ENCODE data around the gene CEP83. TPM values are rescaled to one million over a fixed set of nuclear protein-coding genes. Genes with fewer than 3 reads are reported as not detected.

CEP83 gene
- total and polyA plus RNA-seq, 2 donors (not counting 1 experiment from before 2014, with no cell fraction given), result 4.0 to 24.8 TPM

DNA sequence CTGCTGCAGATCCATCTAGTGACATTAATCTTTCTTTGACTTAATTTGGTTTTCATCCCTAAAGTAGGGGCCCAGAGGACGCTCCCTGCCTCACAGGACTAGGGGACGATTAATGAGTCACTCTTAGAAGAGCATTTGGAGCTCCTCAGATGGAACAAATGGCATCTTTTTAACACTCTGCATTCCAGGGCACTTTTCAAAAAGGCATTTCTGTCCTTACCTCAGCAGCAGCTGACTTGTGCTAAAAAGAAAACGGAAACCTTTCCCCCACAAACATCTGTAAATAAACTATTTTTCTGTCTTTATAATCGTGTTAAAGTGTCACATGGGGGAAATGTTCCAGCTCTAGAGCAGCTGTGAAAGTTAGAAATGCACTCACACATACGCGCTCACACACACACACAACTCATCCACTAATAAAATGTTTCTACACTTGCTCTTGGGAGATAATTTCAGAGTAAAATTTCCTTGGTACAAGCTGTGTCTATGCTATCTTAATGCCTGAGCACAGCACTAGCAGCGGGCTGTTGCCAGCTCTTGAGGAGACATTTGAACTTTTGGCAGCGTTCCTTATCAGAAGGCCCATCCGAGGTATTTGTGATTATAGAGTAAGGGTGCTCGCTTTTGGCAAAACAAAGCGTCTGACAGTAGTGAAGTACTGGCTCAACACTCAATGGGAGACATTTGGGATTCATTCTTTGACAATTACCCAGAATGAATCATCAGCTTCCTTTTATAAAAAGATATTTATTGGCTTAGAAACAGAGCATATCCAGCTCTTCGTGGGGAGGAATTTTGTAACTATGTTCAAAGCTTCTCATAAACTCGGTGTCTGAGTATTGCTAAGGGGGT lies 170.0 kb downstream of the CEP83 start:
- peaks cover 11% of the 10 kb centered on the region for H3K4me1 Mint-ChIP-seq
- DNase-seq (no peak), ATAC-seq (ENCODE audit: low read depth) (no peak)
- WGBS (ENCODE audit: insufficient coverage), result 98% methylated on average over 5 of the region's 13 CpGs
- Histone ChIP-seq H3K9ac (ENCODE audit: low read length) (no peak overlapping the region), H3K4me2 (replicated peaks; ENCODE audit: low read depth, low read length, poor library complexity, severe bottlenecking) (no peak overlapping the region), H3K4me1 (ENCODE audit: control insufficient read depth in 2 of 2, insufficient read depth in 2 of 2, low read length in 2 of 2) (peaks cover 3 to 11% of the 10 kb centered on the region in 2 donors), H3K36me3 (replicated peaks in 1 of 2; ENCODE audit: control extremely low read depth in 1 of 2, control insufficient read depth in 1 of 2, extremely low read depth in 1 of 2, insufficient read depth in 2 of 2, low read length in 1 of 2) (peaks cover 1 to 41% of the 10 kb centered on the region in 2 experiments), H2AFZ (ENCODE audit: insufficient read depth, low read depth, low read length, poor library complexity, severe bottlenecking) (no peak overlapping the region), H3K27me3 (replicated peaks in 1 of 4; ENCODE audit: control extremely low read depth in 1 of 4, control insufficient read depth in 3 of 4, insufficient read depth in 4 of 4, low read length in 3 of 4) (no peaks in the 10 kb centered on the region), H3K27ac (ENCODE audit: low read length in 2 of 2) (peak overlapping the region in 1 of 2 donors; percentile 51), H3K79me2 (ENCODE audit: control insufficient read depth, insufficient read depth, low read length) (peaks cover 3% of the 10 kb centered on the region), H4K20me1 (ENCODE audit: control insufficient read depth, insufficient read depth, low read length, poor library complexity, severe bottlenecking) (no peaks in the 10 kb centered on the region), H3K4me3 (ENCODE audit: control extremely low read depth in 1 of 5, extremely low read depth in 1 of 5, insufficient read depth in 1 of 5, low read depth in 2 of 5, low read length in 4 of 5) (no peak overlapping the region), H3K9me3 (ENCODE audit: control extremely low read depth in 1 of 3, control insufficient read depth in 2 of 3, insufficient read depth in 1 of 3, low read length in 2 of 3) (no peaks in the 10 kb centered on the region)
- no peaks in the 10 kb centered on the region for H3K9me3 Mint-ChIP-seq (ENCODE audit: insufficient read depth)
- TF ChIP-seq EZH2 (IDR thresholded peaks at IDR 0.05; ENCODE audit: borderline replicate concordance, insufficient read depth, low read depth, low read length, poor library complexity, severe bottlenecking), result no peak
- TF ChIP-seq, protein P1, sequence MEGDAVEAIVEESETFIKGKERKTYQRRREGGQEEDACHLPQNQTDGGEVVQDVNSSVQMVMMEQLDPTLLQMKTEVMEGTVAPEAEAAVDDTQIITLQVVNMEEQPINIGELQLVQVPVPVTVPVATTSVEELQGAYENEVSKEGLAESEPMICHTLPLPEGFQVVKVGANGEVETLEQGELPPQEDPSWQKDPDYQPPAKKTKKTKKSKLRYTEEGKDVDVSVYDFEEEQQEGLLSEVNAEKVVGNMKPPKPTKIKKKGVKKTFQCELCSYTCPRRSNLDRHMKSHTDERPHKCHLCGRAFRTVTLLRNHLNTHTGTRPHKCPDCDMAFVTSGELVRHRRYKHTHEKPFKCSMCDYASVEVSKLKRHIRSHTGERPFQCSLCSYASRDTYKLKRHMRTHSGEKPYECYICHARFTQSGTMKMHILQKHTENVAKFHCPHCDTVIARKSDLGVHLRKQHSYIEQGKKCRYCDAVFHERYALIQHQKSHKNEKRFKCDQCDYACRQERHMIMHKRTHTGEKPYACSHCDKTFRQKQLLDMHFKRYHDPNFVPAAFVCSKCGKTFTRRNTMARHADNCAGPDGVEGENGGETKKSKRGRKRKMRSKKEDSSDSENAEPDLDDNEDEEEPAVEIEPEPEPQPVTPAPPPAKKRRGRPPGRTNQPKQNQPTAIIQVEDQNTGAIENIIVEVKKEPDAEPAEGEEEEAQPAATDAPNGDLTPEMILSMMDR (IDR thresholded peaks at IDR 0.05), result no peak
- POLR2A ChIA-PET, result no interaction called here
- H3K27ac Mint-ChIP-seq, result peak overlapping the region; percentile 68
- H3K27me3 Mint-ChIP-seq, result no peaks in the 10 kb centered on the region
- CTCF ChIA-PET, result interaction anchor here (0.6 kb wide), 1 partner anchor 1365 kb away, joined by 3 read pairs; no protein-coding TSS in a partner anchor
- intact Hi-C loops (cut with micrococcal nuclease), result loop anchor here (10.0 kb wide), 1 partner anchor 85 kb away; no protein-coding TSS in a partner anchor
- no peak overlapping the region for H3K4me3 Mint-ChIP-seq

DNA sequence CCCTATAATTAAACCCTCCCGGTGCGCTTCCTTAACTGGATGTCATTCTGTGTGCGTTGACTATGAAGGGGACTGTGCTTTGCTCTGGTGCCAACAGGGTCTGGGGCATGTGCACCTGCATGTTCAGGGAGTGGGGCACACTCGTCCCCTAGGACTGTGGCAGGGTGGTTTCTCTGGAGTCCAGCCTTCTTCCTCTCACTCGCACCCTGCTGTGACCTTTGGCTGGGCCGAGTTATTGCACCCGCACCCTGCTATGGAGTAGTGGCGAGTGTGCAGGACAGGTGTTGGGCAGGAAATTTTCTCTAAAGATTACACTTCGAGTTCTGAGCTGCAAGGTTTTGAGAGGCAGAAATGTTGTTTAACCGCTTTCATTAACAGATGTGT lies 172.4 kb downstream of the CEP83 start:
- ChIA-PET POLR2A (no interaction called here), CTCF (interaction anchor here (0.8 kb wide), 1 partner anchor 152 kb away, joined by 3 read pairs; no protein-coding TSS in a partner anchor)
- H3K4me3 ChIP-seq (ENCODE audit: control extremely low read depth in 1 of 5, extremely low read depth in 1 of 5, insufficient read depth in 1 of 5, low read depth in 2 of 5, low read length in 4 of 5), result no peak overlapping the region
- H3K27me3 Mint-ChIP-seq, result no peaks in the 10 kb centered on the region
- H4K20me1 ChIP-seq (ENCODE audit: control insufficient read depth, insufficient read depth, low read length, poor library complexity, severe bottlenecking), result no peaks in the 10 kb centered on the region
- peak overlapping the region in 1 of 2 donors; percentile 2 for H3K27ac ChIP-seq (ENCODE audit: low read length in 2 of 2)
- H3K9ac ChIP-seq (ENCODE audit: low read length), result no peak overlapping the region
- H3K79me2 ChIP-seq (ENCODE audit: control insufficient read depth, insufficient read depth, low read length), result no peaks in the 10 kb centered on the region
- no peak overlapping the region for H2AFZ ChIP-seq (ENCODE audit: insufficient read depth, low read depth, low read length, poor library complexity, severe bottlenecking)
- intact Hi-C loops (cut with micrococcal nuclease), result no loop called here
- peak overlapping the region; percentile 80 for H3K27ac Mint-ChIP-seq
- H3K9me3 Mint-ChIP-seq (ENCODE audit: insufficient read depth), result no peaks in the 10 kb centered on the region
- WGBS (ENCODE audit: insufficient coverage), result 48% methylated on average over 5 of the region's 10 CpGs
- H3K36me3 ChIP-seq (replicated peaks in 1 of 2; ENCODE audit: control extremely low read depth in 1 of 2, control insufficient read depth in 1 of 2, extremely low read depth in 1 of 2, insufficient read depth in 2 of 2, low read length in 1 of 2), result peaks cover 1 to 40% of the 10 kb centered on the region in 2 experiments
- no peaks in the 10 kb centered on the region for H3K9me3 ChIP-seq (ENCODE audit: control extremely low read depth in 1 of 3, control insufficient read depth in 2 of 3, insufficient read depth in 1 of 3, low read length in 2 of 3)
- H3K4me1 ChIP-seq (ENCODE audit: control insufficient read depth in 2 of 2, insufficient read depth in 2 of 2, low read length in 2 of 2), result peaks cover 9 to 20% of the 10 kb centered on the region in 2 donors
- no peak for DNase-seq
- no peak overlapping the region for H3K4me3 Mint-ChIP-seq
- ATAC-seq (ENCODE audit: low read depth), result no peak
- no peaks in the 10 kb centered on the region for H3K27me3 ChIP-seq (replicated peaks in 1 of 4; ENCODE audit: control extremely low read depth in 1 of 4, control insufficient read depth in 3 of 4, insufficient read depth in 4 of 4, low read length in 3 of 4)
- no peak for TF ChIP-seq EZH2 (IDR thresholded peaks at IDR 0.05; ENCODE audit: borderline replicate concordance, insufficient read depth, low read depth, low read length, poor library complexity, severe bottlenecking)
- TF ChIP-seq, protein P1 (IDR thresholded peaks at IDR 0.05), result no peak
- no peak overlapping the region for H3K4me2 ChIP-seq (replicated peaks; ENCODE audit: low read depth, low read length, poor library complexity, severe bottlenecking)
- peaks cover 17% of the 10 kb centered on the region for H3K4me1 Mint-ChIP-seq
